ENCODE results near the gene MBP.

MBP gene

GRCh38 chr18:77113361-77114151, 19.0 kb downstream of the MBP start:
- no peak for FAIRE-seq

- FAIRE-seq: no peak
Observed at GRCh38 chr18:77112747-77113092, 19.9 kb downstream of the MBP start.

- FAIRE-seq: no peak
Observed at GRCh38 chr18:77111951-77112746, 20.4 kb downstream of the MBP start.

GRCh38 chr18:77111449-77111848, 21.1 kb downstream of the MBP start:
- FAIRE-seq: no peak

- FAIRE-seq: no peak
Observed at GRCh38 chr18:77110936-77111335, 21.6 kb downstream of the MBP start.

GRCh38 chr18:77110400-77110799, 22.2 kb downstream of the MBP start:
- FAIRE-seq: peak; percentile 49

- FAIRE-seq: peak; percentile 6
Observed at GRCh38 chr18:77109648-77110019, 22.9 kb downstream of the MBP start.

- no peak for FAIRE-seq
Observed at GRCh38 chr18:77108821-77109647, 23.5 kb downstream of the MBP start.

- peak; percentile 67 for FAIRE-seq
Observed at GRCh38 chr18:77108001-77108692, 24.4 kb downstream of the MBP start.

GRCh38 chr18:77107292-77107691, 25.3 kb downstream of the MBP start:
- FAIRE-seq: no peak

- FAIRE-seq: no peak
Observed at GRCh38 chr18:77106331-77106730, 26.3 kb downstream of the MBP start.

- FAIRE-seq: no peak
Observed at GRCh38 chr18:77105680-77106079, 26.9 kb downstream of the MBP start.

- FAIRE-seq: no peak
Observed at GRCh38 chr18:77105028-77105427, 27.6 kb downstream of the MBP start.

- FAIRE-seq: no peak
Observed at GRCh38 chr18:77103991-77104531, 28.5 kb downstream of the MBP start.

- FAIRE-seq: peak; percentile 76
Observed at GRCh38 chr18:77103187-77103850, 29.3 kb downstream of the MBP start.

- peak; percentile 98 for FAIRE-seq
Observed at GRCh38 chr18:77102259-77103040, 30.1 kb downstream of the MBP start.

GRCh38 chr18:77101410-77102258, 30.9 kb downstream of the MBP start:
- peak; percentile 95 for FAIRE-seq

GRCh38 chr18:77100751-77101355, 31.7 kb downstream of the MBP start:
- no peak for FAIRE-seq

GRCh38 chr18:77099485-77100370, 32.9 kb downstream of the MBP start:
- no peak for FAIRE-seq

Data from G401.6 (cell line).